ENCODE data around the gene CLK2. TPM values are rescaled to one million over a fixed set of nuclear protein-coding genes. Genes with fewer than 3 reads are reported as not detected.

The CLK2 gene
- total and polyA plus RNA-seq, 2 of the 13 experiments (the other 11 are each of a cell fraction or from before 2014, with no cell fraction given) = 20.1 to 73.5 TPM

DNA sequence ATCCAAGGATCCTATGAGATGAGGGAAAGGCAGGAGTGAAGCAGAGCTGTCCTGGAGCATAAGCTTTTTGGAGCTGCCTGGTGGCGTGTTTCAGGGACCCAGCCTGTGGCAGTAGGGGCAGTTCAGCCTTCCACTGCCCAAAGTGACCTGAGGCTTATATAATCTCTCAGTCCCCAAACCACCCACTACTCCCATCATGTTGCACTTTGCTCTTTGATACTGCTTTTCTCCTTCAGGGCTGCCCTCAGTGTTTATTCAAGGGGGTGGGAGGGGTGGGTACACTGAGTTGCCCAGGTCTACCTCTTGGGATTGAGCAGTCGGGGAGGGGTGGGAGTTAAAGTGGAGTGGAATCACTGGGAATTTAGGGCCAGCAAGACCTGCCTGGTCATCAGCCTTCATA, 13.2 kb upstream of the CLK2 start (continued):
- TF ChIP-seq, protein P1, sequence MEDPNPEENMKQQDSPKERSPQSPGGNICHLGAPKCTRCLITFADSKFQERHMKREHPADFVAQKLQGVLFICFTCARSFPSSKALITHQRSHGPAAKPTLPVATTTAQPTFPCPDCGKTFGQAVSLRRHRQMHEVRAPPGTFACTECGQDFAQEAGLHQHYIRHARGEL (CRISPR knock-in tag; IDR thresholded peaks at IDR 0.05) = no peak
- TF ChIP-seq, protein P2, sequence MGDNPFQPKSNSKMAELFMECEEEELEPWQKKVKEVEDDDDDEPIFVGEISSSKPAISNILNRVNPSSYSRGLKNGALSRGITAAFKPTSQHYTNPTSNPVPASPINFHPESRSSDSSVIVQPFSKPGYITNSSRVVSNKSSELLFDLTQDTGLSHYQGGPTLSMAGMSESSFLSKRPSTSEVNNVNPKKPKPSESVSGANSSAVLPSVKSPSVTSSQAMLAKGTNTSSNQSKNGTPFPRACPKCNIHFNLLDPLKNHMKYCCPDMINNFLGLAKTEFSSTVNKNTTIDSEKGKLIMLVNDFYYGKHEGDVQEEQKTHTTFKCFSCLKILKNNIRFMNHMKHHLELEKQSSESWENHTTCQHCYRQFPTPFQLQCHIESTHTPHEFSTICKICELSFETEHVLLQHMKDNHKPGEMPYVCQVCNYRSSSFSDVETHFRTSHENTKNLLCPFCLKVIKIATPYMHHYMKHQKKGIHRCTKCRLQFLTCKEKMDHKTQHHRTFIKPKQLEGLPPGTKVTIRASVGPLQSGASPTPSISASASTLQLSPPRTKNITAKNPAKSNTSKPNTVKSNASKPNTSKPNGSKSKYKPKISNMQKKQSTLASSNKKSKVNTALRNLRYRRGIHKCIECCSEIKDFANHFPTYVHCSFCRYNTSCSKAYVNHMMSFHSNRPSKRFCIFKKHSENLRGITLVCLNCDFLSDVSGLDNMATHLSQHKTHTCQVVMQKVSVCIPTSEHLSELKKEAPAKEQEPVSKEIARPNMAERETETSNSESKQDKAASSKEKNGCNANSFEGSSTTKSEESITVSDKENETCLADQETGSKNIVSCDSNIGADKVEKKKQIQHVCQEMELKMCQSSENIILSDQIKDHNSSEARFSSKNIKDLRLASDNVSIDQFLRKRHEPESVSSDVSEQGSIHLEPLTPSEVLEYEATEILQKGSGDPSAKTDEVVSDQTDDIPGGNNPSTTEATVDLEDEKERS (CRISPR knock-in tag; IDR thresholded peaks at IDR 0.05) = 0 out of 2 replicates have a peak, but pooled peaks have one; percentile 17
- TF ChIP-seq ATF1 (CRISPR knock-in tag; IDR thresholded peaks at IDR 0.05) (no peak), FLYWCH1 (CRISPR knock-in tag; IDR thresholded peaks at IDR 0.05) (no peak), ZNF546 (CRISPR knock-in tag; conservative IDR thresholded peaks at IDR 0.05) (0 out of 2 replicates have a peak, but pooled peaks have one; percentile 2), REPIN1 (CRISPR knock-in tag; IDR thresholded peaks at IDR 0.05; ENCODE audit: borderline replicate concordance, low read depth) (no peak), FOXA3 (CRISPR knock-in tag; IDR thresholded peaks at IDR 0.05) (peak; percentile 49), SAP130 (CRISPR knock-in tag; IDR thresholded peaks at IDR 0.05; ENCODE audit: low read depth) (peak; percentile 48), XRCC5 (optimal IDR thresholded peaks at IDR 0.05; ENCODE audit: low read length) (peak; percentile 22), ZNF816 (CRISPR knock-in tag; IDR thresholded peaks at IDR 0.05; ENCODE audit: borderline replicate concordance) (no peak), LCORL (IDR thresholded peaks at IDR 0.05) (no peak), LCORL (CRISPR knock-in tag; IDR thresholded peaks at IDR 0.05) (peak; percentile 71)
- TF ChIP-seq, protein P3, sequence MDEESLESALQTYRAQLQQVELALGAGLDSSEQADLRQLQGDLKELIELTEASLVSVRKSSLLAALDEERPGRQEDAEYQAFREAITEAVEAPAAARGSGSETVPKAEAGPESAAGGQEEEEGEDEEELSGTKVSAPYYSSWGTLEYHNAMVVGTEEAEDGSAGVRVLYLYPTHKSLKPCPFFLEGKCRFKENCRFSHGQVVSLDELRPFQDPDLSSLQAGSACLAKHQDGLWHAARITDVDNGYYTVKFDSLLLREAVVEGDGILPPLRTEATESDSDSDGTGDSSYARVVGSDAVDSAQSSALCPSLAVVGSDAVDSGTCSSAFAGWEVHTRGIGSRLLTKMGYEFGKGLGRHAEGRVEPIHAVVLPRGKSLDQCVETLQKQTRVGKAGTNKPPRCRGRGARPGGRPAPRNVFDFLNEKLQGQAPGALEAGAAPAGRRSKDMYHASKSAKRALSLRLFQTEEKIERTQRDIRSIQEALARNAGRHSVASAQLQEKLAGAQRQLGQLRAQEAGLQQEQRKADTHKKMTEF (CRISPR knock-in tag; IDR thresholded peaks at IDR 0.05) = 0 out of 2 replicates have a peak, but pooled peaks have one; percentile 39
- TF ChIP-seq, protein P4, sequence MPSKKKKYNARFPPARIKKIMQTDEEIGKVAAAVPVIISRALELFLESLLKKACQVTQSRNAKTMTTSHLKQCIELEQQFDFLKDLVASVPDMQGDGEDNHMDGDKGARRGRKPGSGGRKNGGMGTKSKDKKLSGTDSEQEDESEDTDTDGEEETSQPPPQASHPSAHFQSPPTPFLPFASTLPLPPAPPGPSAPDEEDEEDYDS (CRISPR knock-in tag; IDR thresholded peaks at IDR 0.05) = 0 out of 2 replicates have a peak, but pooled peaks have one; percentile 42
- TF ChIP-seq, protein P5, sequence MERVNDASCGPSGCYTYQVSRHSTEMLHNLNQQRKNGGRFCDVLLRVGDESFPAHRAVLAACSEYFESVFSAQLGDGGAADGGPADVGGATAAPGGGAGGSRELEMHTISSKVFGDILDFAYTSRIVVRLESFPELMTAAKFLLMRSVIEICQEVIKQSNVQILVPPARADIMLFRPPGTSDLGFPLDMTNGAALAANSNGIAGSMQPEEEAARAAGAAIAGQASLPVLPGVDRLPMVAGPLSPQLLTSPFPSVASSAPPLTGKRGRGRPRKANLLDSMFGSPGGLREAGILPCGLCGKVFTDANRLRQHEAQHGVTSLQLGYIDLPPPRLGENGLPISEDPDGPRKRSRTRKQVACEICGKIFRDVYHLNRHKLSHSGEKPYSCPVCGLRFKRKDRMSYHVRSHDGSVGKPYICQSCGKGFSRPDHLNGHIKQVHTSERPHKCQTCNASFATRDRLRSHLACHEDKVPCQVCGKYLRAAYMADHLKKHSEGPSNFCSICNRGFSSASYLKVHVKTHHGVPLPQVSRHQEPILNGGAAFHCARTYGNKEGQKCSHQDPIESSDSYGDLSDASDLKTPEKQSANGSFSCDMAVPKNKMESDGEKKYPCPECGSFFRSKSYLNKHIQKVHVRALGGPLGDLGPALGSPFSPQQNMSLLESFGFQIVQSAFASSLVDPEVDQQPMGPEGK (CRISPR knock-in tag; IDR thresholded peaks at IDR 0.05) = peak; percentile 94
- TF ChIP-seq, protein P6, sequence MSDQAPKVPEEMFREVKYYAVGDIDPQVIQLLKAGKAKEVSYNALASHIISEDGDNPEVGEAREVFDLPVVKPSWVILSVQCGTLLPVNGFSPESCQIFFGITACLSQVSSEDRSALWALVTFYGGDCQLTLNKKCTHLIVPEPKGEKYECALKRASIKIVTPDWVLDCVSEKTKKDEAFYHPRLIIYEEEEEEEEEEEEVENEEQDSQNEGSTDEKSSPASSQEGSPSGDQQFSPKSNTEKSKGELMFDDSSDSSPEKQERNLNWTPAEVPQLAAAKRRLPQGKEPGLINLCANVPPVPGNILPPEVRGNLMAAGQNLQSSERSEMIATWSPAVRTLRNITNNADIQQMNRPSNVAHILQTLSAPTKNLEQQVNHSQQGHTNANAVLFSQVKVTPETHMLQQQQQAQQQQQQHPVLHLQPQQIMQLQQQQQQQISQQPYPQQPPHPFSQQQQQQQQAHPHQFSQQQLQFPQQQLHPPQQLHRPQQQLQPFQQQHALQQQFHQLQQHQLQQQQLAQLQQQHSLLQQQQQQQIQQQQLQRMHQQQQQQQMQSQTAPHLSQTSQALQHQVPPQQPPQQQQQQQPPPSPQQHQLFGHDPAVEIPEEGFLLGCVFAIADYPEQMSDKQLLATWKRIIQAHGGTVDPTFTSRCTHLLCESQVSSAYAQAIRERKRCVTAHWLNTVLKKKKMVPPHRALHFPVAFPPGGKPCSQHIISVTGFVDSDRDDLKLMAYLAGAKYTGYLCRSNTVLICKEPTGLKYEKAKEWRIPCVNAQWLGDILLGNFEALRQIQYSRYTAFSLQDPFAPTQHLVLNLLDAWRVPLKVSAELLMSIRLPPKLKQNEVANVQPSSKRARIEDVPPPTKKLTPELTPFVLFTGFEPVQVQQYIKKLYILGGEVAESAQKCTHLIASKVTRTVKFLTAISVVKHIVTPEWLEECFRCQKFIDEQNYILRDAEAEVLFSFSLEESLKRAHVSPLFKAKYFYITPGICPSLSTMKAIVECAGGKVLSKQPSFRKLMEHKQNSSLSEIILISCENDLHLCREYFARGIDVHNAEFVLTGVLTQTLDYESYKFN (CRISPR knock-in tag; conservative IDR thresholded peaks at IDR 0.05) = peak; percentile 83
- TF ChIP-seq, protein P7, sequence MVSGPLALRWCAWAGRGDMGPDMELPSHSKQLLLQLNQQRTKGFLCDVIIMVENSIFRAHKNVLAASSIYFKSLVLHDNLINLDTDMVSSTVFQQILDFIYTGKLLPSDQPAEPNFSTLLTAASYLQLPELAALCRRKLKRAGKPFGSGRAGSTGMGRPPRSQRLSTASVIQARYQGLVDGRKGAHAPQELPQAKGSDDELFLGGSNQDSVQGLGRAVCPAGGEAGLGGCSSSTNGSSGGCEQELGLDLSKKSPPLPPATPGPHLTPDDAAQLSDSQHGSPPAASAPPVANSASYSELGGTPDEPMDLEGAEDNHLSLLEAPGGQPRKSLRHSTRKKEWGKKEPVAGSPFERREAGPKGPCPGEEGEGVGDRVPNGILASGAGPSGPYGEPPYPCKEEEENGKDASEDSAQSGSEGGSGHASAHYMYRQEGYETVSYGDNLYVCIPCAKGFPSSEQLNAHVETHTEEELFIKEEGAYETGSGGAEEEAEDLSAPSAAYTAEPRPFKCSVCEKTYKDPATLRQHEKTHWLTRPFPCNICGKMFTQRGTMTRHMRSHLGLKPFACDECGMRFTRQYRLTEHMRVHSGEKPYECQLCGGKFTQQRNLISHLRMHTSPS (CRISPR knock-in tag; IDR thresholded peaks at IDR 0.05; ENCODE audit: low read depth) = peak; percentile 32; the same call in 1 of the 2 replicates

Data from HepG2 (cell line).